ENCODE measurements around the gene NELFA. TPM values are rescaled to one million over a fixed set of nuclear protein-coding genes. Genes with fewer than 3 reads are reported as not detected.
A peak's percentile ranks its signal among the peaks of the same experiment; 100 is the strongest.
"Not testable (repeated sequence)": the region's sequence is repeated elsewhere in the genome, so short reads cannot be mapped to it uniquely, and the experiment has no call there.

NELFA gene
- total RNA-seq, 2 experiments from 2014 or later = 34.2 to 36.0 TPM

- CTCF ChIA-PET = no interaction called here
These were observed 36.1 kb upstream of the NELFA start for GRCh38 chr4:2044542-2045517.

GRCh38 chr4:2044119-2044485 is 35.3 kb upstream of the NELFA start:
- POLR2A ChIA-PET = interaction anchor here (0.8 kb wide), 1 partner anchor 8 kb away, joined by 3 read pairs; no protein-coding TSS in a partner anchor
- H3K9me3 Mint-ChIP-seq = no peaks in the 10 kb centered on the region
- no peak for DNase-seq
- H3K4me3 Mint-ChIP-seq = no peak overlapping the region
- H3K27ac Mint-ChIP-seq = no peak overlapping the region
- CTCF ChIA-PET = no interaction called here
- H3K4me1 Mint-ChIP-seq = peaks cover 5% of the 10 kb centered on the region
- no peaks in the 10 kb centered on the region for H3K36me3 Mint-ChIP-seq (ENCODE audit: low read depth)
- H3K27me3 Mint-ChIP-seq = peaks cover 12% of the 10 kb centered on the region

More at GRCh38 chr4:2044542-2045517, 36.1 kb upstream of the NELFA start:
- POLR2A ChIA-PET = interaction anchor here (0.8 to 1.0 kb wide), 2 partner anchors 7 to 9 kb away, joined by 3 read pairs; no protein-coding TSS in a partner anchor
- Mint-ChIP-seq H3K27ac (no peak overlapping the region), H3K27me3 (peaks cover 11% of the 10 kb centered on the region), H3K4me3 (no peak overlapping the region), H3K4me1 (peaks cover 4% of the 10 kb centered on the region), H3K9me3 (no peaks in the 10 kb centered on the region), H3K36me3 (ENCODE audit: low read depth) (no peaks in the 10 kb centered on the region)
- peak; percentile 16 for DNase-seq

- Mint-ChIP-seq H3K36me3 (ENCODE audit: low read depth) (no peaks in the 10 kb centered on the region), H3K4me3 (peak overlapping the region; percentile 21), H3K4me1 (peaks cover 5% of the 10 kb centered on the region), H3K9me3 (no peaks in the 10 kb centered on the region), H3K27ac (no peak overlapping the region), H3K27me3 (peaks cover 17% of the 10 kb centered on the region)
- ChIA-PET CTCF (no interaction called here), POLR2A (interaction anchor here (0.8 to 1.2 kb wide), 2 partner anchors 9 to 34 kb away, joined by 3 to 5 read pairs; partner anchors contain the start of gene NELFA)
- DNase-seq = peak; percentile 13
These were observed 34.8 kb upstream of the NELFA start for GRCh38 chr4:2043396-2044118.

GRCh38 chr4:2042947-2043395 is 34.2 kb upstream of the NELFA start:
- Mint-ChIP-seq H3K27me3 (peaks cover 16% of the 10 kb centered on the region), H3K4me3 (peak overlapping the region; percentile 67), H3K4me1 (peaks cover 5% of the 10 kb centered on the region), H3K36me3 (ENCODE audit: low read depth) (no peaks in the 10 kb centered on the region), H3K9me3 (no peaks in the 10 kb centered on the region), H3K27ac (no peak overlapping the region)
- no peak for DNase-seq
- CTCF ChIA-PET = no interaction called here
- POLR2A ChIA-PET = interaction anchor here (1.2 kb wide), 1 partner anchor 34 kb away, joined by 5 read pairs; the partner anchor contains the start of gene NELFA

GRCh38 chr4:2042204-2042946 is 33.6 kb upstream of the NELFA start:
- peaks cover 5% of the 10 kb centered on the region for H3K4me1 Mint-ChIP-seq
- peak overlapping the region; percentile 67 for H3K4me3 Mint-ChIP-seq
- H3K36me3 Mint-ChIP-seq (ENCODE audit: low read depth) = no peaks in the 10 kb centered on the region
- peaks cover 16% of the 10 kb centered on the region for H3K27me3 Mint-ChIP-seq
- ChIA-PET CTCF (no interaction called here), POLR2A (interaction anchor here (1.2 kb wide), 1 partner anchor 33 kb away, joined by 5 read pairs; the partner anchor contains the start of gene NELFA)
- H3K27ac Mint-ChIP-seq = no peak overlapping the region
- no peaks in the 10 kb centered on the region for H3K9me3 Mint-ChIP-seq
- DNase-seq = peak; percentile 51

GRCh38 chr4:2041239-2042130 is 32.7 kb upstream of the NELFA start:
- Mint-ChIP-seq H3K4me1 (peaks cover 5% of the 10 kb centered on the region), H3K36me3 (ENCODE audit: low read depth) (no peaks in the 10 kb centered on the region), H3K9me3 (no peaks in the 10 kb centered on the region), H3K4me3 (peak overlapping the region; percentile 74), H3K27me3 (peaks cover 23% of the 10 kb centered on the region), H3K27ac (no peak overlapping the region)
- peak; percentile 89 for DNase-seq
- POLR2A ChIA-PET = interaction anchor here (0.6 to 0.8 kb wide), 2 partner anchors 32 to 329 kb away, joined by 3 read pairs; partner anchors contain the start of gene SLBP
- CTCF ChIA-PET = no interaction called here

GRCh38 chr4:2040391-2041238 is 31.8 kb upstream of the NELFA start:
- H3K36me3 Mint-ChIP-seq (ENCODE audit: low read depth) = no peaks in the 10 kb centered on the region
- ChIA-PET CTCF (no interaction called here), POLR2A (interaction anchor here (0.6 to 0.8 kb wide), 2 partner anchors 31 to 328 kb away, joined by 3 read pairs; partner anchors contain the start of gene SLBP)
- H3K4me3 Mint-ChIP-seq = peak overlapping the region; percentile 52
- H3K9me3 Mint-ChIP-seq = no peaks in the 10 kb centered on the region
- H3K4me1 Mint-ChIP-seq = peaks cover 5% of the 10 kb centered on the region
- no peak for DNase-seq
- no peak overlapping the region for H3K27ac Mint-ChIP-seq
- H3K27me3 Mint-ChIP-seq = peaks cover 30% of the 10 kb centered on the region

- H3K27ac Mint-ChIP-seq = no peak overlapping the region
- H3K27me3 Mint-ChIP-seq = peaks cover 43% of the 10 kb centered on the region
- H3K9me3 Mint-ChIP-seq = no peaks in the 10 kb centered on the region
- POLR2A ChIA-PET = no interaction called here
- no peak for DNase-seq
- H3K4me1 Mint-ChIP-seq = peaks cover 5% of the 10 kb centered on the region
- no peaks in the 10 kb centered on the region for H3K36me3 Mint-ChIP-seq (ENCODE audit: low read depth)
- no peak overlapping the region for H3K4me3 Mint-ChIP-seq
- CTCF ChIA-PET = no interaction called here
These were observed 28.1 kb upstream of the NELFA start for GRCh38 chr4:2036866-2037265.

GRCh38 chr4:2036327-2036726 is 27.6 kb upstream of the NELFA start:
- POLR2A ChIA-PET = no interaction called here
- CTCF ChIA-PET = no interaction called here
- no peaks in the 10 kb centered on the region for H3K9me3 Mint-ChIP-seq

GRCh38 chr4:2031161-2031560 is 22.4 kb upstream of the NELFA start:
- POLR2A ChIA-PET = not testable (repeated sequence)

More at GRCh38 chr4:2036327-2036726, 27.6 kb upstream of the NELFA start:
- Mint-ChIP-seq H3K36me3 (ENCODE audit: low read depth) (no peaks in the 10 kb centered on the region), H3K4me1 (peaks cover 2% of the 10 kb centered on the region), H3K27me3 (peaks cover 41% of the 10 kb centered on the region), H3K27ac (no peak overlapping the region), H3K4me3 (no peak overlapping the region)
- no peak for DNase-seq

GRCh38 chr4:2027120-2027519 is 18.3 kb upstream of the NELFA start:
- POLR2A ChIA-PET = not testable (repeated sequence)

More at GRCh38 chr4:2031161-2031560, 22.4 kb upstream of the NELFA start:
- H3K4me3 Mint-ChIP-seq; DNase-seq; H3K4me1 Mint-ChIP-seq; H3K27ac Mint-ChIP-seq; H3K36me3 Mint-ChIP-seq (ENCODE audit: low read depth); H3K9me3 Mint-ChIP-seq; CTCF ChIA-PET: not testable (repeated sequence)
- H3K27me3 Mint-ChIP-seq = peaks cover 58% of the 10 kb centered on the region

More at GRCh38 chr4:2027120-2027519, 18.3 kb upstream of the NELFA start:
- H3K4me3 Mint-ChIP-seq; H3K27ac Mint-ChIP-seq; H3K4me1 Mint-ChIP-seq; H3K36me3 Mint-ChIP-seq (ENCODE audit: low read depth); CTCF ChIA-PET; DNase-seq: not testable (repeated sequence)
- Mint-ChIP-seq H3K27me3 (peaks cover 66% of the 10 kb centered on the region), H3K9me3 (peaks cover 15% of the 10 kb centered on the region)

Data from activated CD4-positive, alpha-beta memory T cell treated with anti-CD3 and anti-CD28 coated beads, Interleukin-2, amount 10 ng/mL, durations not matched to agents 7 days and 5 days (primary cell).